Activated naive CD4-positive, alpha-beta T cell treated with anti-CD3 and anti-CD28 coated beads, Interleukin-2, amount 50 U/mL, for 24 hours (primary cell): Measurements from ENCODE around the gene NPAS3.

Experiments used
- H3K27ac Mint-ChIP-seq: one replicate; pipeline ENCODE4 v1.8.0; 2021; ENCODE audit warnings: mild to moderate bottlenecking, mixed read lengths
- H3K27me3 Mint-ChIP-seq: one replicate; pipeline ENCODE4 v1.8.0; 2021; ENCODE audit warnings: mixed read lengths
- H3K36me3 Mint-ChIP-seq: one replicate; pipeline ENCODE4 v1.8.0; 2021; ENCODE audit warnings: mixed read lengths
- H3K4me1 Mint-ChIP-seq: one replicate; pipeline ENCODE4 v1.8.0; 2021; ENCODE audit warnings: mixed read lengths
- H3K4me3 Mint-ChIP-seq: one replicate; pipeline ENCODE4 v1.8.0; 2021; ENCODE audit warnings: mild to moderate bottlenecking, mixed read lengths
- H3K9me3 Mint-ChIP-seq: one replicate; pipeline ENCODE4 v1.8.0; 2021; ENCODE audit warnings: mixed read lengths

NPAS3 gene

DNA sequence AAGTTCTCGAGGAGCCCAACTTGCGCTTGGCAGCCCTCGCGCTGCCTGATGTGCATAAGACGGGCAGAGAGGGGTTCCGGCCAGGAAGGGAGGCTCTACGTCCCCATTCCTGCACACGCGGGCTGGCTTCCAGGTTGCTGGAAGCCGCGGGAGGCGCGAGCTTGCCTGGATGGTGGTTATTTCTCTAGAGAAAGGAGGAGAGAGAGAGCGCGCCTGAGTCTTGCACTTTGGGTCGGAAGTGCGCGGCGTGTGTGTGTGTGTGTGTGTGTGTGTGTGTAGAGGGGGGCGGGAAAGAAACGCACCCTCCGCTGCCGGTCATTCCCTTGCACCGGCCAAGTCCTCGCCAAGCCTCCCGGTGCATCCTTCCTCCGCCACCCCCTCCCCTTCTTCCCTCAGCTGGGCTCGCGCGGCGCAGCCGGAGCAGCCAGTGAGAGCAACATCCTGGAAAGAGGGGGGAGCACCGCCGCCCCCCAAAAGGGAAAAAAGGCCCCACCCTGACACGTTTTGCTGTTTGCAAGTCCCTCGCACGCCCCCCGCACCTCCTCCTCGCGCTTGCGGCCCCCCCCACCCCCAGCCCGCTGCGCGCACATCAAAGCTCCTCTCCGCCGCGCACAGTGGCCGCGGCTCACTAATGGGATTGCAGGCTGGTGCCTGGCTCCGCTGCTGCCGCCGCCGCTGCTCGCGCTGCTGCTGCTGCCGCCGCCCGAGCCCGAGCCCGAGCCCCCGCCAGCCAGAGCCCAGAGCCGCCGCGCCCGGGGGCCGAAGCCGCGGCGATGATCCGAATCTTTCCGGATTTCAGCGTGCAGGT, 4.4 kb upstream of the NPAS3 start:
- Mint-ChIP-seq H3K27me3 (peaks cover 46% of the 10 kb centered on the region), H3K4me3 (no peak overlapping the region), H3K27ac (no peak overlapping the region), H3K4me1 (peaks cover 10% of the 10 kb centered on the region), H3K36me3 (no peaks in the 10 kb centered on the region), H3K9me3 (no peaks in the 10 kb centered on the region)

DNA sequence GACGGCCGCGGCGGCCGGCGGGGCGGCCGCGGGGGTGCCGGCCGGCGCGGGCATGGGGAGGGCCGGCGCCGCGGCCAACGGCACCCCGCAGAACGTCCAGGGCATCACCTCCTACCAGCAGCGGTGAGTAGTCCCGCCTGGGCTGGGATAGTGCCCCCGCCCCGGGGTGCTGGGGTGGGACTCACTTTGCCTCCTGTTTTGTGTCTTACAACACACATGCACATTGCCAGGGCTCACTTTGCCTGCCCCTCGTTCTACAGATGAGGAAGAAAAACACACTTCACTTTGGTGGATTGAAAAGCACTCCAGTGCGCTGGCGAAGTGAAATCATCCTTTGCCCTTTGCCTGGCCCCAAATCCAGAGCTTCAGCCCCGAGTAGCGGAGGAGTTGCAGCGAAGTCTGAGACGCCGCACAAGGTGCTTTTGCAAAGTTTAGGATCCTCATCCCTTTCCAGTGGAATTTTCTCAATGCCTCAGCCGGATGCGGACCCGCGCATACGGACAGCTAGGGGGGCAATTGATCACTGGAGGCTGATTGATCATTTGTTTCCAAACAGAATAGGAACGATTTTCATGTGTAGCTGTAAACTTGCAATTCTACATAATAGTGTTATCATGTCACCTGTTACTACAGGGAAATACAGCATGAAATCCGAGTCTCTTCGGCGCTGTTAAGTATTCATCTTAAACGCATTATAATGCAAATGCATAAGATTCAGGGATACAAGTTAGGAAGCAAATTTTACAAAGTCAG, 3.6 kb upstream of the NPAS3 start:
- Mint-ChIP-seq H3K27me3 (peaks cover 49% of the 10 kb centered on the region), H3K4me1 (peaks cover 18% of the 10 kb centered on the region), H3K4me3 (no peak overlapping the region), H3K36me3 (peaks cover 1% of the 10 kb centered on the region), H3K9me3 (no peaks in the 10 kb centered on the region), H3K27ac (no peak overlapping the region)

DNA sequence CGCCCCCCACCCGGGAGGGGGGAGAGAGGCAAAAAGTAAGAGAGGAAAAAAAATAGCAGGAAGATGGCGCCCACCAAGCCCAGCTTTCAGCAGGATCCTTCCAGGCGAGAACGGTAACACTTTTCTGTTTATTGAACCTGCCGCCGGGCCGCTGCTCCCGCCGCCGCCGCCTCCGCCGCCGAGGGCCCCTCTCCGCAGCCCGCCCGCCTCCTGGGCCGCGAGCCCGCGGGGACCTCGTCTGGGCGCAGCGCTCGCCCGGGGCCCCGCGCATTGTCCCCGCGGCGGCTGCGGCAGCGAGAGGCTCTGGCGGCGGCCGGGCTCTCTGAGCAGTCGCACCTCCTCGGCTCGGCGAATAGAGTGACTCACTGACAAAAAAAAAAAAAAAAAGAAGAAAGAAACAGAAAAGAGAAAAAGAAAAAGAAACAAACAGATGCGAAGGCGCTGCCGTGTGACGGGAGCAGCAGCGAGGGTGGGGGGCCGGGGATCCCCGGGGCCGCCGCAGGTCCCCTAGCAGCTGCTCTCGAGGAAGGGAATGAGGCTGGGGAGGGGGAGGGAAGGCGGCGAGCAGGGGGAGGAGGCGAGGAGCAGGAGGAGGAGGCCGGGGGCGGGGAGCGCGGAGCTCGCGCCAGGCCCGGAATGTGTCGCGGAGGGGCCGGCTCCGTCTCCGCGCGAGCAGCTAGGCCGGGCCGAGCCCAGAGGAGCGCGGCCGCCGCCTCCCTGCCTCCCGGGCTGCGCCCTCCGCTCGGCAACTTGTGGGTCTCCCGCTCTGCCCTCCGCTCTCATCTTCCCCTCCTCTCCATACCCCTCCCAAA, 781 bp downstream of the NPAS3 start:
- peaks cover 47% of the 10 kb centered on the region for H3K27me3 Mint-ChIP-seq
- peak overlapping the region; percentile 92 for H3K4me3 Mint-ChIP-seq
- H3K4me1 Mint-ChIP-seq, result peaks cover 15% of the 10 kb centered on the region
- peak overlapping the region; percentile 65 for H3K27ac Mint-ChIP-seq
- H3K9me3 Mint-ChIP-seq, result no peaks in the 10 kb centered on the region
- H3K36me3 Mint-ChIP-seq, result peaks cover 4% of the 10 kb centered on the region

DNA sequence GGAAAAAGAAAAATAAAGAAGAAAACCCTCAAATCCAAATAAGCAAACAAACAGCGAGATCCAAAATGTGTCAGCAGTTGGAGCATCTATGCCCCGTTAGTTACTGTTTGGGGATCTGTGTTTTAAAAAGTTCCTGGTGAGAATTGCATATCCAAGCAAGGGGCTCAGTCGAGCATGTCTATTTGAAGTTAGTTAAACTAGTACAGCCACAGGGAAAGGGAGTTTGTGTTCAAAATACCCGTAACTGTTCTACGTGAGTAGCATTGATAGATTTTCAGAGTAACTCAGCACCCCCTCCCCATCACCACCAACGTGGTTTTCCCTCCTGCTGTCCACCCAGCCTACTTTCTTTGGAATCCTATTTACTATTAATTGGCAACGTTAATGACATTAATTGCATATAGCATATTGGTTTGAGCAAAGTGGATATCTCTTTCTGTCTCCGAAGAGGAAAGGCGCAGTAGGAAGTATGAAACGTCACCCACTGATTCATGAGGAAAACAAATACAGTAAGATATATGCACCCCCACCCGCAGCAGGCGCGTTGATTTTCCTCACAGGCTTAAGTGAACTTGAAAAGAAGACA, 1.5 kb downstream of the NPAS3 start:
- peak overlapping the region; percentile 92 for H3K4me3 Mint-ChIP-seq
- peaks cover 15% of the 10 kb centered on the region for H3K4me1 Mint-ChIP-seq
- H3K9me3 Mint-ChIP-seq, result no peaks in the 10 kb centered on the region
- peaks cover 4% of the 10 kb centered on the region for H3K36me3 Mint-ChIP-seq
- peak overlapping the region; percentile 65 for H3K27ac Mint-ChIP-seq
- peaks cover 44% of the 10 kb centered on the region for H3K27me3 Mint-ChIP-seq

DNA sequence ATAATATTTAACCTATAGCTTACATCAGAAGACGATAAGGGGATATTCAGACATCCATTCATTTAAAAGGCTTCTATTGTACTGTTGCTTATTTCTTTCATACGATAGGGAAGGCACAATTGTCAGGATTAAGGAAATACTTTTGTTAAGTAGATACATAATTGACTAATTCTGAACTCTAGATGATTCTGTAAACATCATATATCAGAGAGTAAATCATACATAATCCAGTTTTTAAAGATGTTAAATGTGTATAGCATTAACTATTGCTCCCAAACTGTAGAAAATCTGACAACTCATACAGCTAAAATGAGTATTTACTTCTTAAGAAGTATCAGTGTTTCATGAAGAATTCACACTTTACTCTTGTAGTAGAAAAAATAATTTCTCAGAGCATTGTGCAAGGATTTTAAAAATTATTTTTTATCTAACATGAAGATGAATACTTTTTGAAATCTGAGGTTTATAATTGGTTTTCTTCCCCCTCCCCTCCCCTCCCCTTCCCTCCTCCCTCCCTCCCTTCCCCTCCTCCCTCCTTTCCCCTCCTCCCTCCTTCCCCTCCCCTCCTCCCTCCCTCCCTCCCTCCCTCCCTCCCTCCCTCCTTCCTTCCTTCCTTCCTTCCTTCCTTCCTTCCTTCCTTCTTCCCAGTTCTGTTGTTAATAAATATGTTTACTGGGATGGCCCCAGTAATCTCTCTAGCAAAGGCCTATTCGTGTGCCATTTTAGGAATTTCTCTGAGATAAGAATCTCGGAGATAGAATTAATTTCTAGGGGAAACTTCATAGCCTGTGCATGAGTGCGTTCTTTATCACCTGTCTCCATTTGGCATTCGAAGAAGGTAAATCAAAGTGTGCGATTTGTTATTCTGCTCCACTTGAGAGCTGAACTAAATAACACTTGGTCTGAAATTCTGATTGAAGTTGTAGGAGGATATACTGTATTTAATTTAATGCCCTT, 2.3 kb downstream of the NPAS3 start:
- Mint-ChIP-seq H3K4me1 (peaks cover 15% of the 10 kb centered on the region), H3K9me3 (no peaks in the 10 kb centered on the region), H3K4me3 (no peak overlapping the region), H3K27ac (no peak overlapping the region), H3K36me3 (peaks cover 4% of the 10 kb centered on the region), H3K27me3 (peaks cover 39% of the 10 kb centered on the region)

DNA sequence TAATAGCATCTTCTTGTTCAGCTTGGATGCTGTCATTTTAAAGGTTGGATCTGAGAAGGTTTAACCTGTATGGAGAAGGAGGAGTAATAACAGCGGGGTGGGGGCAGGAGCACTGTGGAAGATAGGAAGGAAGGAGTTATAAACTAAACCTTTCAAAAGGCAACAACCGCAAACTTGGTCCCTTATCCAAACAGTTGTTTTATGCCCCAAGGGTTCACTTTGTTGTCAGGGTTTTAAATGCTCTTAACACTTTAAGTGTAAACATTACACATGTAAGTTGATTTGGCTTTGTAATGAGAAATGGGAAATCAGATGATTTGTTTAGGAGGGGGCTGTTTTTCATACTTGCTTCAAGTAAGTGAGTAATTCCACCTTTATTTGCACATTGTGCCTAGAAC, 3.0 kb downstream of the NPAS3 start:
- Mint-ChIP-seq H3K4me1 (peaks cover 15% of the 10 kb centered on the region), H3K27me3 (peaks cover 35% of the 10 kb centered on the region), H3K36me3 (peaks cover 4% of the 10 kb centered on the region), H3K4me3 (no peak overlapping the region), H3K9me3 (no peaks in the 10 kb centered on the region), H3K27ac (no peak overlapping the region)

DNA sequence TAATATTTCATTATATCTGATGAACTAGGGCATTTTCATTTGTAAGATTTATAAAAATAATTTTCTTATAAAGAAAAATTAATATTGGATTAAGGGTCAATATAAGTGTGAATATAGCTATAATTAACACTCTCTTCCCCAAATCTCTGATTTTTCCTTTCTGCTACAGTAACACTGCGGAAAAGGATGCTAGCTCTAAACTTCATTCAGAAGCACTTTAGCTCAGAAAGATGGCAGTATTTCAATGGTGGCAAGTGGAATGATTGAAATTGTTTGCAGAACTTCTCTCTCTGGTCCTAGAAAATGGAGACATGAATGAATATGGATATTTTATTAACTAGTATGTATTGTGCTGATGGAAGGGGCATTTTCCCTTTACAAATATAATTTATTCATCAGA, 8.4 kb downstream of the NPAS3 start:
- Mint-ChIP-seq H3K27me3 (peaks cover 14% of the 10 kb centered on the region), H3K4me3 (no peak overlapping the region), H3K36me3 (no peaks in the 10 kb centered on the region), H3K9me3 (no peaks in the 10 kb centered on the region), H3K27ac (no peak overlapping the region), H3K4me1 (no peaks in the 10 kb centered on the region)

DNA sequence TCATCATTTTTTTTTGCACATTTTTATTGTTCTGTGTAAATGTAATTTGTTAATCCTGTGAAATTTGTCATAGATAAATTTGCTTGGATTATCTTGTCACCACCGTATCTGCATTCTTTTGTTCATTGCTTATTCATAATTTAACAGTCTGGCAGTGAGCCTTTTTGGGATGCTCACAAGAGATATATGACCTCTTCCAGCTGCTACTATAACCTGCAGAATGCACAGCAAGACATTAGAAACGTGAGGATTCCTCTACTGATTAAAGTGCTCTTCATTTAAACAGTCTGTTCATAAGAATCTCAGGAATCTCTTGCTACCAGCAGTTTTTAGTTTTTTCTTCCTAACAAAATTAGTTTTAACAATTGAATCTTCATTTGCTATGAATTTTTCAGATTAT, 9.1 kb downstream of the NPAS3 start:
- Mint-ChIP-seq H3K36me3 (no peaks in the 10 kb centered on the region), H3K4me1 (no peaks in the 10 kb centered on the region), H3K4me3 (no peak overlapping the region), H3K27ac (no peak overlapping the region), H3K9me3 (no peaks in the 10 kb centered on the region), H3K27me3 (peaks cover 9% of the 10 kb centered on the region)

DNA sequence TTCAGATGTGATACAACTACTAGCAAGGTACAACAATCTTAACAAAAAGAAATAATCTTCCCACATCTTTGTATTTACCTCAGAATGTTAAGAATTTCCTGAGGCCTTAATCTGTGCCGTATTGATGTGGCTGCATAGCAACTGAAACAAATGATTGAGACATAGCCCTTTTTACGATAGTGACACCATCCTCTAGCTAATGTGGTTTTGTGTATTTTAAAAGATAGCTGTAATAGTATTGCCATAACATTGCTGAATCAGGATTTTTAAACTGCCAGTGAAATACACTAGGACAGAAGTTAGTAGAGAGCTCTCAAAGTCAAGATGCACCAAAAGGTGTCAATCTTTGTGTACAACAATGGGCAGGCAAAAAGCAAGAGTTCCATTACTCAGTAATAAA, 11.9 kb downstream of the NPAS3 start:
- H3K36me3 Mint-ChIP-seq, result no peaks in the 10 kb centered on the region
- H3K27me3 Mint-ChIP-seq, result peaks cover 7% of the 10 kb centered on the region
- no peaks in the 10 kb centered on the region for H3K9me3 Mint-ChIP-seq
- no peak overlapping the region for H3K4me3 Mint-ChIP-seq
- no peak overlapping the region for H3K27ac Mint-ChIP-seq
- no peaks in the 10 kb centered on the region for H3K4me1 Mint-ChIP-seq

DNA sequence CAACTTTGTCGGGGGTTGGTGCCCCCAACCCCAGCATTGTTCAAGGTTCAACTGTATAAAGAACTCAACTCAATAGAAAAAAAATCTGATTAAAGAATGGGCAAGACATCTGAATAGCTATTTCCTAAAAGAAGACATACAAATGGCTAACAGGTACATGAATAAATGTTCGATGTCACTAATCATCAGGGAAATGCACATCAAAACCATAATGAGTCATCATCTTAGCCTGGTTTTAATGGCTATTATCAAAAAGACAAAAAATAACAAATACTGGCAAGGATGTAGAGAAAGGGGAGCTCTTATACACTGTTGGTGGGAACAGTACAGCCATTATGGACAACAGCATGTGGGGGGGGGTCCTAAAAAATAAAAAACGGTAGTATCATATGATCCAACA, 28.7 kb downstream of the NPAS3 start:
- Mint-ChIP-seq H3K9me3 (no peaks in the 10 kb centered on the region), H3K4me1 (no peaks in the 10 kb centered on the region), H3K4me3 (no peak overlapping the region), H3K27ac (no peak overlapping the region), H3K36me3 (no peaks in the 10 kb centered on the region), H3K27me3 (no peaks in the 10 kb centered on the region)

DNA sequence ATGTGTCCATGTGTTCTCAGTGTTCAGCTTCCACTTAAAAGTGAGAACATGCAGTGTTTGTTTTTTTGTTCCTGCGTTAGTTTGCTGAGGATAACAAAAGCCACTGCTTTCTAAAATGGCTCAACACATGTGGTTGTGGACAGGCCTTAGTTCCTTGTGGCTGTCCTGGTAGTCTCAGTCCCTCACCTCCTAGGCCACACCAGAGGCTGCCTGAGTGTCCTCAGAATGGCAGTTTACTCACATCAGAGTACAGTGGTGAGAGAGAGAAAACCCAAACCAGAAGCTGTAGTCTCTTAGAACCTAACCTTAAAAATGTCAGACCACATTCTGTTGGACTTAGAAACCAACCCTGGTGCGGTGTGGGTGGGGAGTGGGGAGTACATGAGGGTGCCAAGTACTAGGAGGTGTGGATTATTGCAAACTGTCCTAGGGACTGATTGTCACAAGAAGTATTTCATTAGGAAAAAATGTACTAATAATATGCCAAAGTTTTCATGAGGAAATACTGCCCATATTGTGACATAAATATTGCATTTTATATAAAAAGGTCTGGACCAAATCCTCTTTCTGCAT, 30.4 kb downstream of the NPAS3 start:
- no peaks in the 10 kb centered on the region for H3K36me3 Mint-ChIP-seq
- H3K27ac Mint-ChIP-seq, result no peak overlapping the region
- H3K9me3 Mint-ChIP-seq, result no peaks in the 10 kb centered on the region
- no peaks in the 10 kb centered on the region for H3K4me1 Mint-ChIP-seq
- H3K27me3 Mint-ChIP-seq, result no peaks in the 10 kb centered on the region
- H3K4me3 Mint-ChIP-seq, result no peak overlapping the region

DNA sequence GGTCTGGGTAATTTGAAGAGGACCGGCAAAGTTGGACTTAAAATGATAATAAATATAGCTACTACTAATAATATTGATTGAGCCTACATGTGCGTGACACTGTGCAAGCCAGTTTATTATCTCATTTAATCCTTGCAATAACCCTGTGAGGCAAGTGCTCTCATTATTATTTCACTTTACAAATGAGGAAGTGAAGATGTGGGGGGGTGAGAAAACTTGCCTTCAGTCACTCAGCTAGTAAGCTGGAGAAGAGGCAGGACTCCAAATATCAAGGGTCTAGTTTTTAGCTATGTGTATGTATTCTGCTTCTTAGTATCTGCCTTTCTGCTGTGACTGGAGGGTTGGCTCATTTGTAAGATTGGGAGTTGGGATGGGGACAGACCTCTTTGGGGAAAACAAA, 39.2 kb downstream of the NPAS3 start:
- Mint-ChIP-seq H3K27me3 (peaks cover 3% of the 10 kb centered on the region), H3K36me3 (no peaks in the 10 kb centered on the region), H3K4me3 (no peak overlapping the region), H3K9me3 (no peaks in the 10 kb centered on the region), H3K4me1 (no peaks in the 10 kb centered on the region), H3K27ac (no peak overlapping the region)

DNA sequence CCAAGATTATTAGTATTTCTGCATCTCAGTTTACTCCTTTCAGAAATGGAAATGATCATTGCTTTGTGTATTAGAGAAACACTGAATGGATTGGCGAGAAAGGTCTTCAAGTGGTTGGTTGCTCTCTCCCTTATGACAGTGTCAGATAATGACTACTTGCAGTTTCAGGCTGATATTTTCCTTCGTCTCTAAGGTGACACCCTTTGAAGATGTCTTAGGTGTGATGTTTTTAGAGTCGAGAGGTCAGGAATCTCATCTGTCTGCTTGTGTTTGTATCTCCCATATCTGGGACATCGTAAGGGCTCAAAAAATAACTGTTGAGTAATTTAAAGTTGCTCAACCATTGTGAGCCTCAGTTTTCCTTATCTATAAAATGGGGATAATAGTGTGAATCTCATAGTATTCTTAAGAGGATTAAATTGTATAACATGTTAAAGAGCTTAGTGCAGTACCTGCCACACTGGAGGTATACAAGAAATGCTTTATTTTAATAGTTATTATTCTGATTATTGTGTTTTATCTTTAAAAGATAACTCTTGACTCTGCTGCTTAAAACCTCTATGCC, 40.1 kb downstream of the NPAS3 start:
- Mint-ChIP-seq H3K36me3 (no peaks in the 10 kb centered on the region), H3K27ac (no peak overlapping the region), H3K27me3 (peaks cover 3% of the 10 kb centered on the region), H3K4me3 (no peak overlapping the region), H3K9me3 (no peaks in the 10 kb centered on the region), H3K4me1 (no peaks in the 10 kb centered on the region)
